Neural crest cell (in vitro differentiated cells): ENCODE measurements around the gene MDFI. TPM values are rescaled to one million over a fixed set of nuclear protein-coding genes. Genes with fewer than 3 reads are reported as not detected.

ENCODE experiments used
- DNase-seq: peaks from one replicate; pipeline ENCODE4 v3.0.0; 2021; ENCODE audit warnings: low read depth, mixed read lengths, low spot score
- H3K27ac Mint-ChIP-seq: one replicate; pipeline ENCODE4 v1.8.0; 2021; ENCODE audit warnings: mild to moderate bottlenecking, mixed read lengths; ENCODE audit not compliant: unreplicated experiment
- H3K27me3 Mint-ChIP-seq: 2 replicates; pipeline ENCODE4 v1.8.0; 2021; ENCODE audit warnings: low read depth, mild to moderate bottlenecking, mixed read lengths
- H3K36me3 Mint-ChIP-seq: 2 replicates; pipeline ENCODE4 v1.8.0; 2021; ENCODE audit warnings: low read depth, mild to moderate bottlenecking, mixed read lengths
- H3K4me1 Mint-ChIP-seq: 2 replicates; pipeline ENCODE4 v1.8.0; 2021; ENCODE audit warnings: mixed read lengths
- H3K4me3 Mint-ChIP-seq: one replicate; pipeline ENCODE4 v1.8.0; 2021; ENCODE audit warnings: mild to moderate bottlenecking, mixed read lengths
- H3K9me3 Mint-ChIP-seq: 2 replicates; pipeline ENCODE4 v1.8.0; 2021; ENCODE audit warnings: mixed read lengths
- total RNA-seq: library from RNA; stranded (reverse); gene quantifications from 2 replicates; pipeline ENCODE4 v1.2.1, GENCODE V29; 2021
- TF ChIP-seq, protein P1 (sequence below): fragments of 200-600 bp; sonication (generic); conservative IDR thresholded peaks from 2 replicates; pipeline ENCODE4 v1.5.0; 2021; ENCODE audit warnings: antibody characterized with exemption, mild to moderate bottlenecking

The MDFI gene
- total RNA-seq, 1 donor from 2014 or later, result 65.8 TPM

DNA sequence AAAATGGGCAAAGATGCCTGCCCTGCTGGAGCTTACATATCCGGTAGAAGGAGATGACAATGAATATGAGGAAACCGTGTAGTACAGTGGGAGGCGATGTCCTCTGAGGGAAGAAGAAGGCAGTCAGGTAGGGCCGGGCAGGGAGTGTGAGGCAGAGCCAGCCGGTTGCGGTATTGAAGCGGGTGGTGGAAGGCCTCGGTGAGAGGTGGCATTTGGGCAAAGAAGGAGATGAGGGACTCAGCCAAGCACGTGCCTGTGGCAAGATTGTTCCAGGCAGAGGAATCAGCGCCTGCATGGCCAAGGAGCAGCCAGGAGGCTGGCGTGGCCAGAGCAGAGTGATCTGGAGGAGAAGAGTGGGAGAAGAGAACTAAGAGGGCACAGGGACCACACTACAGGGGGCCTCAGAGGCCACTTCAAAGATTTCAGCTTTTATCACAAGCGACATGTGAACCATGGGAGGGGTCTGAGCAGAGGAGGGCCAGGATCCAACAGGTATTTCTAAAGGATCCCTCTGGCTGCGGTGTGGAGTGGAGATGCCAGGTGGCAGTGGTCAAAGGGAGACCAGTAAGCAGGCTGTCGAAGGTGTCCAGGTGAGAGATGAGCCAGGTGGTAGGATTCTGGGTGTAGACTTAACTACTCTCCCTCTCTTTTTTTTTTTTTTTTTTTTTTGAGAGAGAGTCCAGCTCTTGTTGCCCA is 13.8 kb downstream of the MDFI start:
- no peak for DNase-seq
- Mint-ChIP-seq H3K4me1 (peaks cover 13% of the 10 kb centered on the region), H3K4me3 (no peak overlapping the region), H3K9me3 (no peaks in the 10 kb centered on the region), H3K27ac (peak overlapping the region; percentile 46), H3K36me3 (peaks cover 8% of the 10 kb centered on the region), H3K27me3 (no peaks in the 10 kb centered on the region)
- TF ChIP-seq, protein P1, sequence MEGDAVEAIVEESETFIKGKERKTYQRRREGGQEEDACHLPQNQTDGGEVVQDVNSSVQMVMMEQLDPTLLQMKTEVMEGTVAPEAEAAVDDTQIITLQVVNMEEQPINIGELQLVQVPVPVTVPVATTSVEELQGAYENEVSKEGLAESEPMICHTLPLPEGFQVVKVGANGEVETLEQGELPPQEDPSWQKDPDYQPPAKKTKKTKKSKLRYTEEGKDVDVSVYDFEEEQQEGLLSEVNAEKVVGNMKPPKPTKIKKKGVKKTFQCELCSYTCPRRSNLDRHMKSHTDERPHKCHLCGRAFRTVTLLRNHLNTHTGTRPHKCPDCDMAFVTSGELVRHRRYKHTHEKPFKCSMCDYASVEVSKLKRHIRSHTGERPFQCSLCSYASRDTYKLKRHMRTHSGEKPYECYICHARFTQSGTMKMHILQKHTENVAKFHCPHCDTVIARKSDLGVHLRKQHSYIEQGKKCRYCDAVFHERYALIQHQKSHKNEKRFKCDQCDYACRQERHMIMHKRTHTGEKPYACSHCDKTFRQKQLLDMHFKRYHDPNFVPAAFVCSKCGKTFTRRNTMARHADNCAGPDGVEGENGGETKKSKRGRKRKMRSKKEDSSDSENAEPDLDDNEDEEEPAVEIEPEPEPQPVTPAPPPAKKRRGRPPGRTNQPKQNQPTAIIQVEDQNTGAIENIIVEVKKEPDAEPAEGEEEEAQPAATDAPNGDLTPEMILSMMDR, result no peak

DNA sequence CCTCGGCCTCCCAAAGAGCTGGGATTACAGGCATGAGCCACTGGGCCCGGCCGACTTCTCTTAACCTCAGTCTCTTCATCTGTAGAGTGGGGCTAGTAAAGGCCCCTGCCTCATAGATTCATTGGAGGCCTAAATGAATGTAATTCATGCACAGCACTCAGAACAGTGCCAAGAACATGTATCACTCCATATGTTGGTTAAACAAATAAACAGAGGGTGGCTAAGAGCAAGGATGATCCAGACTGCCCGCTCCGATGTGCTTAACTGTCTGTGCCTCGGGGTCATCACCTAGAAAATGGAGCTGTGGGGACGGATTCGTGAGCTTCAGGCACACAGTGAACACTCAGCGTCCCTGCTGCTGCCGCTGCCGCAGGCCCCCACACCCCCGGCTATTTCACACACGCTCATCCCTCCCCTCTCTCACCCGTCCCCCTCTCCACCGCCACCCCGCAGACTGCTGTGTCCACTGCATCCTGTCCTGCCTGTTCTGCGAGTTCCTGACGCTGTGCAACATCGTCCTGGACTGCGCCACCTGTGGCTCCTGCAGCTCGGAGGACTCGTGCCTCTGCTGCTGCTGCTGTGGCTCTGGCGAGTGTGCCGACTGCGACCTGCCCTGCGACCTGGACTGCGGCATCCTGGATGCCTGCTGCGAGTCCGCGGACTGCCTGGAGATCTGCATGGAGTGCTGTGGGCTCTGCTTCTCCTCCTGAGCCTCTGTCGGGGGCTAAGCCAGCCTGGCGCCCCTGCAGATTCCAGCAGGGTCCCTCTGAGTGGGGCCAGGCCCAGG is 14.8 kb downstream of the MDFI start:
- H3K4me3 Mint-ChIP-seq, result no peak overlapping the region
- no peaks in the 10 kb centered on the region for H3K27me3 Mint-ChIP-seq
- peak overlapping the region; percentile 6 for H3K27ac Mint-ChIP-seq
- peaks cover 8% of the 10 kb centered on the region for H3K36me3 Mint-ChIP-seq
- TF ChIP-seq, protein P1, result no peak
- no peak for DNase-seq
- peaks cover 13% of the 10 kb centered on the region for H3K4me1 Mint-ChIP-seq
- no peaks in the 10 kb centered on the region for H3K9me3 Mint-ChIP-seq

DNA sequence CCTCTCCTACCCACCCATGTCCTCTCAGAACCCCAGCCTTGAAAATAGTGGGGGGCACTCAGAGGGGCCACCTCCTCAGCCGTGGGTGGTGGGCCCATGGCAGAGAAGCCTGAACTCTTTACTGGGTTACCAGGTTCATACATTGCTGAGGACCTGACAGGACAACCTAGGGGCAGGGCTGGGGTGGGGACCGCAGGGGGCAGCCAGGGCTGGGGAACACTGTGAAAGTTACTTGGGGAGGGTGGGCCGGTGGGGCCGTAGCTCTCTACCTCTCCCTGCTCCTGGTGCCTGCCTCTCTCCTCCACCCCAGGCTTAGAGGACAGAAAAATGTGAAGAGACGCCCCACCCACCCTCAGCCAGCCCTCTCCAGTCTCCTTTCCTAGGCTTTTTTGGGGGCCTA is 15.4 kb downstream of the MDFI start:
- Mint-ChIP-seq H3K27ac (no peak overlapping the region), H3K36me3 (peaks cover 5% of the 10 kb centered on the region), H3K27me3 (no peaks in the 10 kb centered on the region), H3K4me1 (peaks cover 13% of the 10 kb centered on the region), H3K4me3 (no peak overlapping the region), H3K9me3 (no peaks in the 10 kb centered on the region)
- no peak for DNase-seq
- TF ChIP-seq, protein P1, result no peak

DNA sequence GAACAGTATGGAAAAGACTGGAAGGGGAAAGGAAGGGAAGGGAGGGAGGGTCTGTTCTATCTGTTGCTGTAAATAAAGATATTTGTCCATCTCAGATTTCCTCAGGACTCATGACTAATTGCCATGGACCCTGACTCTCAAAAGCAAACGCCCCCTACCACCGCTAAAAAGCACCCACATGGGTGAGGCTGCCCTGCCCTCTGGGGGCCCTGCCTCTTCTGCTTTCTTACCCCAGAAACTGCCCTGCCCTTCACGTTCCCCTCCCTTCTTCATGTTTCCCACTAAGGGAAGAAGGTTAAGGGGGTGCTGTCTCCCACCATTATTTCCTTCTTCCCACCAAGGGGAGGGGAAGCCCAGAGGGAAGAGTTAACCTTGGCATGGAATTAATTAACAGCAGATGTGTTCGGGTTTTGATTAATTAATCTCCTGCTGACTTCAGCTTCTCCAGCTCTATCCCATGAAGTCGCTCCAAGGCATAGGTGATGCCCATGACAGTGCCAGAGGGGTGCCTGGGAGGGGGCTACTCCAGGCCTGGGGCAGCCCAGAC is 16.0 kb downstream of the MDFI start:
- DNase-seq, result no peak
- no peaks in the 10 kb centered on the region for H3K27me3 Mint-ChIP-seq
- H3K36me3 Mint-ChIP-seq, result peaks cover 5% of the 10 kb centered on the region
- H3K4me3 Mint-ChIP-seq, result no peak overlapping the region
- H3K27ac Mint-ChIP-seq, result no peak overlapping the region
- no peaks in the 10 kb centered on the region for H3K9me3 Mint-ChIP-seq
- H3K4me1 Mint-ChIP-seq, result peaks cover 13% of the 10 kb centered on the region
- TF ChIP-seq, protein P1, result no peak

DNA sequence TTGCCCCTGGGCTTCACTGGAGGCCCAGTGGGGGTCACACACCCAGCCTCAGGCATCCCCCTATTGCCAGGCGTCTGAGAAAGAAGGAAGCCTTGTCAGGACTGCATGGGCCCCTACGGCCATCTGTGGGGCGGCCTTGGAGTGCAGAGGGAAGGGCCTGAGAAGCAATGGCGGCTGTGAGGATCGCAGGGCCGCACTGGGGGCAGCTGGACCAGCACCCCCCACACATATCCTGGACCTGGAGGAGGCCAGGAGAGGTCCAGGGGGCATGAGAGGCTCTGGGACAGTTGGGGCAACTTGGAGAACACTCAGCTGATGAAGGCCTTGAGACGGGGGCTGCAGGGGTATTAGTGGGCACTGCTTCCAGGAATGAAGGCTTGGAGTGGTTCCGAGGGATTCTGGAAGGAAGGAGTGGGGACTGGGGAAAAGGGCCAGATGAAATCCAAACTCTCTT is 16.5 kb downstream of the MDFI start:
- Mint-ChIP-seq H3K36me3 (peaks cover 5% of the 10 kb centered on the region), H3K9me3 (no peaks in the 10 kb centered on the region), H3K27ac (no peak overlapping the region), H3K4me1 (peaks cover 13% of the 10 kb centered on the region), H3K27me3 (no peaks in the 10 kb centered on the region), H3K4me3 (no peak overlapping the region)
- TF ChIP-seq, protein P1, result no peak
- DNase-seq, result no peak
